Hepatocyte (in vitro differentiated cells): Measurements from ENCODE around the gene MORC3. TPM values are rescaled to one million over a fixed set of nuclear protein-coding genes. Genes with fewer than 3 reads are reported as not detected.

Experiments used
- DNase-seq: peaks from one replicate; pipeline ENCODE4 v3.0.0-alpha.2; 2016; ENCODE audit warnings: low spot score
- H2AFZ ChIP-seq: fragments of 200-600 bp; sonication (generic); 2 replicates; pipeline ENCODE4 v1.6.0; 2016; ENCODE audit warnings: antibody characterized with exemption, mild to moderate bottlenecking
- H3K27ac ChIP-seq: fragments of 200-600 bp; sonication (generic); 2 replicates; pipeline ENCODE4 v1.5.1; 2016; ENCODE audit warnings: mild to moderate bottlenecking
- H3K27me3 ChIP-seq: fragments of 200-600 bp; sonication (generic); 2 replicates; pipeline ENCODE4 v1.6.1; 2016
- H3K36me3 ChIP-seq: fragments of 200-600 bp; sonication (generic); replicated peaks from 2 replicates; pipeline ENCODE4 v1.5.1; 2016; ENCODE audit warnings: low read depth; ENCODE audit not compliant: insufficient read depth
- H3K4me1 ChIP-seq: fragments of 200-600 bp; sonication (generic); 2 replicates; pipeline ENCODE4 v1.5.1; 2016; ENCODE audit warnings: mild to moderate bottlenecking, moderate library complexity; ENCODE audit not compliant: insufficient read depth
- H3K4me2 ChIP-seq: fragments of 200-600 bp; sonication (generic); 2 replicates; pipeline ENCODE4 v1.6.0; 2016
- H3K4me3 ChIP-seq: fragments of 200-600 bp; sonication (generic); 2 replicates; pipeline ENCODE4 v1.5.1; 2016; ENCODE audit warnings: mild to moderate bottlenecking
- H3K79me2 ChIP-seq: fragments of 200-600 bp; sonication (generic); 2 replicates; pipeline ENCODE4 v1.6.0; 2017; ENCODE audit warnings: mild to moderate bottlenecking
- H3K9me2 ChIP-seq: fragments of 200-600 bp; sonication (generic); replicated peaks from 2 replicates; pipeline ENCODE4 v1.6.0; 2017; ENCODE audit warnings: mild to moderate bottlenecking; ENCODE audit not compliant: insufficient read depth
- H3K9me3 ChIP-seq: fragments of 200-600 bp; sonication (generic); 2 replicates; pipeline ENCODE4 v1.5.1; 2016; ENCODE audit warnings: low read depth, mild to moderate bottlenecking
- H4K20me1 ChIP-seq: fragments of 200-600 bp; sonication (generic); 2 replicates; pipeline ENCODE4 v1.6.0; 2016; ENCODE audit warnings: mild to moderate bottlenecking; ENCODE audit not compliant: insufficient read depth, poor library complexity, severe bottlenecking
- CTCF ChIP-seq: fragments of 200-600 bp; sonication (generic); IDR thresholded peaks from 2 replicates; pipeline ENCODE4 v1.5.1; 2016; ENCODE audit warnings: antibody characterized with exemption, mild to moderate bottlenecking; ENCODE audit not compliant: poor library complexity
- EZH2 ChIP-seq: fragments of 200-600 bp; sonication (generic); IDR thresholded peaks from 2 replicates; pipeline ENCODE4 v1.6.1; 2016; ENCODE audit warnings: antibody characterized with exemption, mild to moderate bottlenecking, borderline replicate concordance
- EZH2phosphoT487 ChIP-seq: fragments of 200-600 bp; sonication (generic); IDR thresholded peaks from one replicate; pipeline ENCODE4 v1.6.1; 2018; ENCODE audit warnings: antibody characterized with exemption, mild to moderate bottlenecking, low read depth, moderate library complexity; ENCODE audit not compliant: unreplicated experiment, severe bottlenecking
- WGBS: methylation state at CpG from one replicate; pipeline ENCODE4 v1.1.6; 2016; ENCODE audit warnings: low lambda C conversion rate; ENCODE audit errors: missing lambda C conversion rate; 5-methylcytosine and 5-hydroxymethylcytosine counted together
- polyA plus RNA-seq: library from polyadenylated mRNA; unstranded; fragments of >200 nt; fragmentation: Nextera tagmentation; extraction: Ambion mirVana; gene quantifications from 2 replicates; pipeline ENCODE4 v1.2.1, GENCODE V29; 2016
- total RNA-seq: library from RNA; depleted of rRNA; stranded (reverse); fragments of >200 nt; gene quantifications from 2 replicates; pipeline ENCODE4 v1.2.3, GENCODE V29; 2014

MORC3 gene
- total and polyA plus RNA-seq, 2 experiments from 2014 or later, result 10.8 to 32.7 TPM

- Histone ChIP-seq H3K4me2 (no peak overlapping the region), H3K4me3 (no peak overlapping the region), H3K4me1 (no peaks in the 10 kb centered on the region), H3K36me3 (peaks cover 7% of the 10 kb centered on the region), H3K27me3 (no peaks in the 10 kb centered on the region), H3K9me2 (no peaks in the 10 kb centered on the region), H2AFZ (no peak overlapping the region), H3K79me2 (no peaks in the 10 kb centered on the region), H3K27ac (no peak overlapping the region), H3K9me3 (no peaks in the 10 kb centered on the region), H4K20me1 (no peaks in the 10 kb centered on the region)
- TF ChIP-seq EZH2phosphoT487 (no peak), EZH2 (no peak), CTCF (no peak)
- 95% methylated on average over 2 of the region's 2 CpGs for WGBS
- DNase-seq, result no peak
Measured at GRCh38 chr21:36359185-36359584, 39.2 kb downstream of the MORC3 start.

GRCh38 chr21:36369064-36369685, 49.2 kb downstream of the MORC3 start:
- Histone ChIP-seq H3K9me2 (no peaks in the 10 kb centered on the region), H3K4me3 (no peak overlapping the region), H3K79me2 (peaks cover 3% of the 10 kb centered on the region), H3K27ac (no peak overlapping the region), H3K36me3 (no peaks in the 10 kb centered on the region), H3K4me1 (no peaks in the 10 kb centered on the region), H3K27me3 (no peaks in the 10 kb centered on the region), H4K20me1 (no peaks in the 10 kb centered on the region), H2AFZ (no peak overlapping the region), H3K9me3 (no peaks in the 10 kb centered on the region), H3K4me2 (no peak overlapping the region)
- WGBS, result 93% methylated on average over 7 of the region's 7 CpGs
- TF ChIP-seq EZH2 (no peak), EZH2phosphoT487 (no peak)
- no peak for DNase-seq

- Histone ChIP-seq H3K4me2 (no peak overlapping the region), H3K4me3 (no peak overlapping the region), H2AFZ (no peak overlapping the region), H3K79me2 (peaks cover 3% of the 10 kb centered on the region), H3K9me3 (no peaks in the 10 kb centered on the region), H3K36me3 (no peaks in the 10 kb centered on the region), H3K27ac (no peak overlapping the region), H3K27me3 (no peaks in the 10 kb centered on the region), H3K9me2 (no peaks in the 10 kb centered on the region), H4K20me1 (peaks cover 3% of the 10 kb centered on the region), H3K4me1 (no peaks in the 10 kb centered on the region)
- DNase-seq, result no peak
- TF ChIP-seq CTCF (no peak), EZH2phosphoT487 (no peak), EZH2 (no peak)
Measured at GRCh38 chr21:36375994-36376393, 56.0 kb downstream of the MORC3 start.

GRCh38 chr21:36377391-36377842, 57.4 kb downstream of the MORC3 start:
- DNase-seq, result peak; percentile 8
- Histone ChIP-seq H3K4me2 (no peak overlapping the region), H3K4me1 (no peaks in the 10 kb centered on the region), H3K36me3 (no peaks in the 10 kb centered on the region), H2AFZ (no peak overlapping the region), H4K20me1 (peaks cover 3% of the 10 kb centered on the region), H3K4me3 (no peak overlapping the region), H3K9me2 (no peaks in the 10 kb centered on the region), H3K9me3 (no peaks in the 10 kb centered on the region), H3K27me3 (no peaks in the 10 kb centered on the region), H3K79me2 (no peaks in the 10 kb centered on the region), H3K27ac (peak overlapping the region; percentile 8)
- WGBS, result 91% methylated on average over 7 of the region's 7 CpGs
- TF ChIP-seq EZH2phosphoT487 (no peak), EZH2 (no peak), CTCF (no peak)
